GM12892 (cell line): ENCODE measurements around the gene TSR2.

Source experiments
- POLR2A ChIP-seq: IDR thresholded peaks from 2 replicates; pipeline ENCODE4 v1.6.1; 2011; ENCODE audit warnings: low read depth, low read length, control low read depth
- POLR2AphosphoS5 ChIP-seq: IDR thresholded peaks from 2 replicates; pipeline ENCODE4 v1.6.1; 2011; ENCODE audit warnings: low read depth, low read length, control low read depth

GRCh38 chrX:54479136-54480111 is 39.2 kb downstream of the TSR2 start:
- TF ChIP-seq POLR2AphosphoS5 (no peak), POLR2A (no peak)
